Natural killer cell (primary cell): ENCODE data around the gene SLC49A3. TPM values are rescaled to one million over a fixed set of nuclear protein-coding genes. Genes with fewer than 3 reads are reported as not detected.
"Not testable (repeated sequence)": the region's sequence is repeated elsewhere in the genome, so short reads cannot be mapped to it uniquely, and the experiment has no call there.

Source experiments
- ATAC-seq, 3 donors: fragments of 150-1000 bp in 2 of 3; fragments of 200-7000 bp in 1 of 3; cut with Tn5 transposase; 1 replicate in 1 of 3; 2 replicates in 2 of 3; pipeline ENCODE4 v1.10.0; 2021; ENCODE audit warnings: mild to moderate bottlenecking in 2 of 3, moderate library complexity in 2 of 3
- DNase-seq, 2 donors: peaks; one replicate each; pipeline versions ENCODE4 v3.0.0 to v3.0.0-alpha.2; 2013 to 2021; ENCODE audit warnings: mixed read lengths in 1 of 2
- H3K27ac ChIP-seq: one replicate; pipeline ENCODE4 v1.5.1; 2013; ENCODE audit warnings: mild to moderate bottlenecking, low read length
- H3K27me3 ChIP-seq: one replicate; pipeline ENCODE4 v1.6.1; 2013; ENCODE audit warnings: low read length; ENCODE audit not compliant: control insufficient read depth, insufficient read depth
- H3K36me3 ChIP-seq: one replicate; pipeline ENCODE4 v1.6.1; 2013; ENCODE audit warnings: low read length; ENCODE audit not compliant: control insufficient read depth, insufficient read depth
- H3K4me1 ChIP-seq: one replicate; pipeline ENCODE4 v1.6.1; 2013; ENCODE audit warnings: low read length; ENCODE audit not compliant: control insufficient read depth, insufficient read depth
- H3K4me3 ChIP-seq: one replicate; pipeline ENCODE4 v1.5.1; 2013; ENCODE audit warnings: low read length
- H3K9me3 ChIP-seq: one replicate; pipeline ENCODE4 v1.6.1; 2013; ENCODE audit warnings: low read length; ENCODE audit not compliant: control insufficient read depth, insufficient read depth
- H3K27ac Mint-ChIP-seq, 2 donors: one replicate each; pipeline ENCODE4 v1.8.0; 2022; ENCODE audit warnings: mild to moderate bottlenecking in 2 of 2, mixed read lengths in 2 of 2, moderate library complexity in 1 of 2
- H3K27me3 Mint-ChIP-seq, 2 donors: one replicate each; pipeline ENCODE4 v1.8.0; 2022; ENCODE audit warnings: low read depth in 2 of 2, mixed read lengths in 2 of 2
- H3K36me3 Mint-ChIP-seq: one replicate; pipeline ENCODE4 v1.8.0; 2022; ENCODE audit warnings: mixed read lengths
- H3K4me1 Mint-ChIP-seq, 2 donors: one replicate each; pipeline ENCODE4 v1.8.0; 2022; ENCODE audit warnings: mixed read lengths in 2 of 2
- H3K4me3 Mint-ChIP-seq: one replicate; pipeline ENCODE4 v1.8.0; 2022; ENCODE audit warnings: mild to moderate bottlenecking, moderate library complexity, mixed read lengths
- H3K9me3 Mint-ChIP-seq, 2 donors: one replicate each; pipeline ENCODE4 v1.8.0; 2022; ENCODE audit warnings: mixed read lengths in 2 of 2
- CTCF ChIP-seq: fragments of 200-600 bp; IDR thresholded peaks from one replicate; pipeline ENCODE4 v1.8.0; 2022; ENCODE audit warnings: antibody characterized with exemption
- WGBS: methylation state at CpG from one replicate; pipeline ENCODE4 v1.1.7; 2013; ENCODE audit warnings: missing lambda C conversion rate; ENCODE audit not compliant: insufficient coverage; 5-methylcytosine and 5-hydroxymethylcytosine counted together
- intact Hi-C: fragments of 100-400 bp; cut with micrococcal nuclease; formaldehyde crosslinking; loops from one replicate; pipeline ENCODE4 v1.14.2; 2022
- total RNA-seq, 4 donors: library from RNA; stranded (reverse); fragments of 120-200 nt in 1 of 4; gene quantifications; one replicate each; pipeline versions ENCODE4 v1.2.3 to v1.2.4, GENCODE V29; 2013 to 2022

SLC49A3 gene
- total RNA-seq, 3 donors from 2014 or later (not counting 1 experiment from before 2014, with no cell fraction given) = 10.0 to 14.9 (median 10.4) TPM

DNA sequence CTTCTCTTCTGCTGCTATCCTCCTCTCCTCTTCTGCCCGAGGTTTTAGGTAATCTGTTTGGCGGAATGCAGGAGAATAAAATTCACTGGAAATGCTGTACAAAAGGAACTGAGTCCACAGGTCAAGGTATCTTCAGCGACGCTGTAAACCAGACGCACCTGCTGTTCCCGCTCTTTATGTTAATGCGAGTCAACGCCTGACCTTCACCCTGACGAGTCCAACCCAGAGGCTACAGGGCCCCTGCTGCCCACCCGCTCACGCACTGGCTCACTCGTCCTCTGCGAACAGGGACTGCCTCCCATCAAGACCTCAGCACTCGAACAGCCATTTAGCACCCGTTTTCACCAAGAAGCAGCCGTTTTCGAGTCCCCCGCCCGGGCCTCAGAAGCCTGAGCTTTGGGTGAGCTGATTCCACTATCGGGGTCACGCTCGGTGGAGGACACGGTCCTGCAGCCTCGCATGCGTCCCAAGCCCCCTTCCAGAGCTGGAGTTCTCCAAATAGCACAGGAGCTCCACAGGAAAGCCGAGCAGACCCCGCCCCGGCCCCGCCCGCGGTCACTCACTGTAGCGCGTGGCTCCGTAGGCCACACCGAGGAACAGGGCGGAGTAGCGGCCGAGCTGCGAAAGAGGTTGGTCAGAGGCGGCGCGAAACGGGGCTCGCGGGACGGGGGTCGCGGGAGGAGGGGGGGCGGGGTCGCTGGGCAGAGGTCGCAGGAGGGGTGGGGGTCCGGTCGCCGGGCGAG, 15.4 kb downstream of the SLC49A3 start:
- peak overlapping the region; percentile 82 for H3K4me3 Mint-ChIP-seq
- H3K9me3 Mint-ChIP-seq = no peaks in the 10 kb centered on the region
- WGBS = 14% methylated on average over 55 of the region's 55 CpGs
- H3K36me3 ChIP-seq = peaks cover 17% of the 10 kb centered on the region
- DNase-seq (no peak), ATAC-seq (no peak)
- H3K27ac ChIP-seq = no peak overlapping the region
- peak overlapping the region; percentile 81 to 92 for H3K27ac Mint-ChIP-seq
- no peaks in the 10 kb centered on the region for H3K9me3 ChIP-seq
- no peak for TF ChIP-seq CTCF
- H3K27me3 Mint-ChIP-seq = no peaks in the 10 kb centered on the region
- peak overlapping the region; percentile 54 for H3K4me3 ChIP-seq
- no peaks in the 10 kb centered on the region for H3K27me3 ChIP-seq
- H3K36me3 Mint-ChIP-seq = no peaks in the 10 kb centered on the region
- peaks cover 7 to 14% of the 10 kb centered on the region in 2 donors for H3K4me1 Mint-ChIP-seq
- peaks cover 31% of the 10 kb centered on the region for H3K4me1 ChIP-seq
- intact Hi-C loops = loop anchor here (1.0 kb wide), 1 partner anchor 429 kb away; no protein-coding TSS in a partner anchor

GRCh38 chr4:671769-672168, 17.2 kb downstream of the SLC49A3 start:
- Mint-ChIP-seq H3K27me3 (no peaks in the 10 kb centered on the region), H3K27ac (no peak overlapping the region), H3K9me3 (no peaks in the 10 kb centered on the region), H3K4me1 (peaks cover 7 to 14% of the 10 kb centered on the region in 2 donors), H3K36me3 (no peaks in the 10 kb centered on the region), H3K4me3 (no peak overlapping the region)
- Histone ChIP-seq H3K4me1 (peaks cover 31% of the 10 kb centered on the region), H3K27ac (no peak overlapping the region), H3K27me3 (no peaks in the 10 kb centered on the region), H3K4me3 (no peak overlapping the region), H3K36me3 (peaks cover 17% of the 10 kb centered on the region), H3K9me3 (no peaks in the 10 kb centered on the region)
- 90% methylated on average over 2 of the region's 3 CpGs for WGBS
- ATAC-seq = no peak
- no peak for TF ChIP-seq CTCF
- intact Hi-C loops = no loop called here
- DNase-seq = no peak

GRCh38 chr4:669806-670559, 19.0 kb downstream of the SLC49A3 start:
- H3K4me1 ChIP-seq = peaks cover 17% of the 10 kb centered on the region
- H3K27me3 ChIP-seq, H3K9me3 Mint-ChIP-seq, H3K27ac Mint-ChIP-seq, H3K27me3 Mint-ChIP-seq, H3K4me3 ChIP-seq, intact Hi-C loops, H3K9me3 ChIP-seq, DNase-seq, H3K36me3 Mint-ChIP-seq, H3K4me3 Mint-ChIP-seq, H3K27ac ChIP-seq, ATAC-seq: not testable (repeated sequence)
- H3K36me3 ChIP-seq = peaks cover 17% of the 10 kb centered on the region
- H3K4me1 Mint-ChIP-seq = peaks cover 7 to 16% of the 10 kb centered on the region in 2 donors
- WGBS = 96% methylated on average over 10 of the region's 11 CpGs

- not testable (repeated sequence) for H3K27ac Mint-ChIP-seq, DNase-seq
- 95% methylated on average over 6 of the region's 6 CpGs for WGBS
Observed at GRCh38 chr4:668219-668618, 20.7 kb downstream of the SLC49A3 start.

More at GRCh38 chr4:668219-668618, 20.7 kb downstream of the SLC49A3 start:
- H3K9me3 Mint-ChIP-seq, ATAC-seq, H3K27me3 ChIP-seq, H3K27ac ChIP-seq, H3K36me3 Mint-ChIP-seq, intact Hi-C loops, H3K4me3 ChIP-seq, H3K4me3 Mint-ChIP-seq, H3K9me3 ChIP-seq, H3K27me3 Mint-ChIP-seq: not testable (repeated sequence)
- peaks cover 8 to 20% of the 10 kb centered on the region in 2 donors for H3K4me1 Mint-ChIP-seq
- Histone ChIP-seq H3K36me3 (peaks cover 17% of the 10 kb centered on the region), H3K4me1 (peaks cover 21% of the 10 kb centered on the region)
